ENCODE results near the gene GET3. TPM values are rescaled to one million over a fixed set of nuclear protein-coding genes. Genes with fewer than 3 reads are reported as not detected.
A peak's percentile ranks its signal among the peaks of the same experiment; 100 is the strongest.

Gene GET3
- total and polyA plus RNA-seq, 2 of the 13 experiments (the other 11 are each of a cell fraction or from before 2014, with no cell fraction given) = 57.7 to 59.4 TPM

GRCh38 chr19:12778017-12778904, 41.0 kb downstream of the GET3 start (continued):
- no peak for TF ChIP-seq ATF2 (CRISPR knock-in tag; IDR thresholded peaks at IDR 0.05)
- no peak for TF ChIP-seq PPARG (CRISPR knock-in tag; conservative IDR thresholded peaks at IDR 0.05)
- no peak for TF ChIP-seq ZNF616 (CRISPR knock-in tag; IDR thresholded peaks at IDR 0.05; ENCODE audit: low read depth)
- TF ChIP-seq ARID5B (CRISPR knock-in tag; IDR thresholded peaks at IDR 0.05) = peak; percentile 7; the same call in 1 of the 2 replicates
- TF ChIP-seq ZUFSP (CRISPR knock-in tag; IDR thresholded peaks at IDR 0.05; ENCODE audit: borderline replicate concordance) = no peak
- no peak for TF ChIP-seq RNF219 (CRISPR knock-in tag; IDR thresholded peaks at IDR 0.05)
- TF ChIP-seq ELF3 (CRISPR knock-in tag; IDR thresholded peaks at IDR 0.05) = peak; percentile 24; the same call in 1 of the 2 replicates
- 0 out of 2 replicates have a peak, but pooled peaks have one; percentile 7 for TF ChIP-seq RARA (CRISPR knock-in tag; IDR thresholded peaks at IDR 0.05)
- TF ChIP-seq SP4 (CRISPR knock-in tag; IDR thresholded peaks at IDR 0.05) = no peak
- TF ChIP-seq ZBTB10 (CRISPR knock-in tag; IDR thresholded peaks at IDR 0.05; ENCODE audit: borderline replicate concordance) = no peak
- TF ChIP-seq U2AF2 (IDR thresholded peaks at IDR 0.05; ENCODE audit: low read depth, low read length) = no peak
- TF ChIP-seq ZFP41 (CRISPR knock-in tag; IDR thresholded peaks at IDR 0.05; ENCODE audit: borderline replicate concordance) = no peak
- no peak for TF ChIP-seq ZBTB37 (CRISPR knock-in tag; IDR thresholded peaks at IDR 0.05)
- no peak for TF ChIP-seq ZNF713 (CRISPR knock-in tag; IDR thresholded peaks at IDR 0.05)

All from HepG2 (cell line).